G401 (cell line): ENCODE measurements around the gene SH3RF3. TPM values are rescaled to one million over a fixed set of nuclear protein-coding genes. Genes with fewer than 3 reads are reported as not detected.

Experiments
- DNase-seq: peaks from one replicate; pipeline ENCODE4 v3.0.0-alpha.2; 2015; ENCODE audit warnings: low spot score
- in situ Hi-C: cut with HindIII; loops from 2 replicates; pipeline ENCODE4 v1.10.0; 2016; ENCODE audit warnings: low sequenced_read_pairs, mixed read lengths
- total RNA-seq: library from RNA; depleted of rRNA; stranded (reverse); fragments of >200 nt; shearing (Covaris generic); gene quantifications from 2 replicates; pipeline ENCODE4 v1.2.3, GENCODE V29; 2014

SH3RF3 gene
- total RNA-seq, 1 experiment from 2014 or later: not detected

DNA sequence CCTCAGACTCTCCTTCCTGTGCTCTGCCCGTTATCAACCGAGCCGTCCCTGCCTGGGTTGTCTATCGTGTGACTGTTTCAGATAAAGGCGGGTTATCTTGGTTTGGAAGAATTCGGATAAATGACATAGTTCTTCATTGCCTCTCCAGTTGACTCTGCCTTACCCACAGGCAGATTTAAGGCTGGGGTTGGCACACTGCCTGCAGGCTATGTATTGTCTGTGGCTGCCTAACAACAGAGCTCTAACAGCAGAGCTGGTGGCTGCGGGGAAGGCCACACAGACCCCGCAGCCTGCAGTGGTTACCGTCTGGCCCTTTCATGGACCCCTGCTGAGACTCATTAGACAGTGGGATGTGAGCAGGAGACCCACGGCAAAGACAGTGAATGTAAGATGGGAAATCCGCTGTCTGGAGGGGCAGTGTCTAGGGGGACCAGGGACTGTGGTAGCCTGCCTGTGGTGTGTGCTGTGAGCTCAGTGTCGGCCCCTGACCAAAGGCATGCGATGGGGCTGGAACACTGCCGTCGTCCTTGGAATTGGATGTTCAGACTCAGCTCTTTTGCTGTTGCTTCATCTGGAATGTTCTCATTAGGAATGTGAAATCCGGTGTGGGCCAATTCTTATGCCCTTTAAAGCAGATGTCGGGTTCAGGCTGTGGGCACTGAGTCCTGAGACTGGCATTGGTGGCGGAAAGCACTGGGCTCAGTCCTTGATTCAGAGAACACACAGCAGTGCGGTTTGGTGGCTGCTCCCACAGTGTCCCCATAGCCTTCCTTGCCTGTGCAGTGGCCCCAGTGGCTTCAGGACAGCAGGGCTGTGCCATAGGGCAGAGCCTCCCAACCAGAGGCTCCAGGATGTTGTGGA, 44.5 kb downstream of the SH3RF3 start:
- no peak for DNase-seq
- in situ Hi-C loops: no loop called here

DNA sequence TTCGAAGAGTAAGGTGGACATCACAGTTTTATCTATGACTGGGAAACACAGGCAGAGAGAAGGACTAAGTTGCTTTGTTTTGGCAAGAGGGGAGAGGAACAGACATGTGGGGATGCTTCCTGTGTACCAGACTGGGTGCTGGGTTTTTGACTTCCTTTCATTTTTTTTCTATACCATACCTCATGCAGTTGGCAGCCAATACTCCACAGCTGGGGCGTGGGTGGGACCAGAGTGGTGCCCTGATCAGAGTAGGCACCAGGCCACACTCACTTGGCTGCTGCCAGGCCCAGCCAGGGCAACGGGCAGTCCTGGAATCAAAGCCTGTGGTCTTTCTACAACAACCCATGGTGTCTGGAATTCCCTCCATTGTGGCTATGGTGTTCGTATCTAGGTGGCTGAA, 45.2 kb downstream of the SH3RF3 start:
- in situ Hi-C loops: no loop called here
- DNase-seq: no peak

DNA sequence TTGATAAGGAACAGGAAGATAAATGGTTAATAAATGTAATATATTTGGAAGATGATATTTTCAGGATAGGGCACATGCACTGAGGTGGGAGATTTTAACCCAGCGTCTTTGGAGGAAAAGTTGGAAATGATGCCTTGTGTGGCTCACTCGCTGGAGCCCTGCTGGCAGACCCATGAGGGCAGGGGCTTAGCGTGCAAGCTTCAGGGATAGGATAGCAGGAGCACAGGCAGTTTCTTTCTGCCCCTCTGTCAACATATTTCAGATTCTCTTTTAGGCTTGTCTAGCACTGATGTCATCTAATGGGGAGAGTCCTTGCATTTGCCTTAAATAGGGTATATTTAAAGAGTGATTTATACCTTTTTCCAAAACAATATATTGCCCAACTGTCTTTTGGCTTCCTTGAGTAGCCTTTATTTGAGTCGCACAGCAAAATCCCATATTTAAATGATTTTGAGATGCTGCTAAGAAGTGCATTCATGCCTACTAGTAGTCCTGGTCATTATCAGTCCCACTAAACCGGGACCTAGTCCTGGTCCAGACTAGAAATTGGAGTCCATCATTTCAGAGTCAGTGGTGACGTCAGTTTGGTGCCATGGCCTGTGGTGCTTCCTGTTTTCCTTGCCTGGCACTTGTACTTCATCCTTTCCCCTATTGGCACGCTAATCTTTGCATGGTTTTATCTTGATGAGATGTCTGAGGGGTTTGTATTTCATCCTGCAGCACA, 45.8 kb downstream of the SH3RF3 start:
- in situ Hi-C loops: no loop called here
- DNase-seq: no peak

DNA sequence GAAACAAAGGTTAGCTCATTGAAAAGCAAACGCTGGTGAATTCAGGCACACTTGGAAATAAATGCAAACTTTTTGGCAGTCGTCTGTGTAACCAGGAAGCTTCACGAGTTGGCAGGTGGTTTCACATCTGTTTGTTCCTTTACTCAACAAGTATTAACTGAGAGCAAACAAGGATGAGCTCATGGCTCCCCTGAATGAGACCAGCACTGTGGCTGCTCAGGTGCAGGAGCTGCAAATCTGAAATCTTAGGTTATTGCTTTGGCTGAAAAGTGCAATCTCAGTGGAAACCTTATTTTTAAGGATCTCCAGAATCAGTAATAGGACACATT, 46.3 kb downstream of the SH3RF3 start:
- in situ Hi-C loops: no loop called here
- no peak for DNase-seq

DNA sequence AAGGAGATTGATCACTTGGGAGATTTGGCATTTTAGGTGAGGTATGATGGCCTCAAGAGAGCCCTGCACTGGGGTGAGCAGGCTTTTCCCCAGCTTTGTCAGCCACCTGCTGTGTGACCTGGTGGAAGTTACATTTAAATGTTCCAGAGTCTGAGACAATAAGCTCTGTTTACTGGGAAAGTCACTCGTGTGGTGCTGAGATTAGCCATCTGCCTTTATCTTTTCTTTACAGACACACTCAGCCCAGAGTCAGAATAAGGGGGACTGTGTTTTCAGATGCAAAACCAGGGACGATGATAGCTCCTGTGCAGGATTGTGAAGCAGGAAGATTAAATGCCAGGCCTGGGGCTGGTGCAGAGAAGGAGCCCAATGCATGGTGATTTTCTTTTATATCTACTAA, 47.9 kb downstream of the SH3RF3 start:
- DNase-seq: no peak
- in situ Hi-C loops: no loop called here

DNA sequence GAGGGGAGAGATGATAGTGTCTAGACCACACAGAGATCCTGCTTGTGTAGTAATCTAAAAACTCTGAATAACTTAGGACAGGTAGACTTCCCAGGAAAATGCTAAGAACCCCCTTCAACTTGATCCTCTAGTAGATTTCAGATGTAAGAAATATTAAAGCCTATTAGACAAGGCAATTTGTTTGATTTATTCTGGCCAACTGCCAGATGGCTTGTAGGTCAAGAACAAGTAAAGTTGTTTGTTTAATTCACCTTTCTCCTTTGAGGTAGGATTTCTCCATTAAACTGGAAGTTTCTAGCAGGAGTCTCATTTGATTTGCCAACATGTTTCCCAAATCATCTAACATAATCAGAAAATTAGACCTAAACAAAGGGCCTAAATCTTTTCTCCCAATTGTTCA, 48.6 kb downstream of the SH3RF3 start:
- no peak for DNase-seq
- in situ Hi-C loops: no loop called here

DNA sequence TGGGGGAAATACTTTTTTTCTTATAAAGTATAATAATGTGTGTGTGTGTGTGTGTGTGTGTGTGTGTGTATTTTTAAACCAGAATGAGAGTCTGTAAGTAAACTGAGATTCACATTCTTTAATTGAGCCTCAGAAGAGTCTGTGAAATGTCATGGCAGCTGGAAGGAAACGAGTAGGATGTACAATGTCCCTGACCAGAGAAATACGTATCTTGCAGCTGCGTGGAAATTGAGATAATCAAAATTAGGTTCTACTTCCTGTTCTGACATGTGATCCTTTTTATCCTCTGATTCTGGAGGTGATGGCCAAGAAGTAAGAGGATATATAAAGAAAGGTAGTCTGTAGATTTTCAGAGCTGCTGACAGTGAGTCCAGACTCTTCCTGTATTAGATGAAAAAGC, 50.0 kb downstream of the SH3RF3 start:
- DNase-seq: no peak
- in situ Hi-C loops: no loop called here

DNA sequence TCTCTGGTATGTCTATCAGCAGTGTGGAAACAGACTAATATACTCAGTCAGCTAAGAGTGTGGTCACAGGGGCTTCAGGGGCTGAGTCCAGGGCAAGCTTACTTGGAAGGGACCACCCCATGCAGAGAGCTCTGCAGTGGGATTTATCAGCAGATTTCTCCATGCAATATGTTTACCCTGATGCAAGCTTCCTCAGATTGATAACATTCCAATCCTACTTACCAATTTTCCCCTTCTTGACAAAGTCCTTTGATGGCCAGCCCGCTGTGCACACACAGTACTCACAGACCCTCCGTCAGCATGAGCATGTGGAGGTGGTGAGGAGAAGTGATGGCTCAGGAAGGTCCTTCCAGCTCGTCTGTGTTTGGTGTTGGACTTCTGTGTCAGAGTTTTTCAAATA, 51.8 kb downstream of the SH3RF3 start:
- DNase-seq: no peak
- in situ Hi-C loops: no loop called here

DNA sequence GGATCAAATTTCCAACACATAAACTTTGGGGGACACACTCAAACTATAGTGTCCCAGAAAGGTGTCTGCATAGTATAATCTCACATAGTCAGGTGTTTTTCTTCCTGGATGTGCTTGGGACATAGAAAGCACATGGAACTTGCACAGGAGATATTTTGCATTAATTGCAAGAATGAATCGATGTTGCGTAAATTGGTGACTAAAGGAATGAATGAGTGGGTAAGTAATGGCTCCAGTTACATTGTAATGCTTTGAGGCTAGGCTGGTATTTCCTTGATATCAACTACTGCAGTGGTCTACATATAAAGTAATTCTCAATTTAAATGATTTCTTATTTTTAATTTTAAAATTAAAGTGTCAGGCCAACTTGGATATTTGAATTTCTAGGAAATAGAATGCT, 53.4 kb downstream of the SH3RF3 start:
- in situ Hi-C loops: no loop called here

DNA sequence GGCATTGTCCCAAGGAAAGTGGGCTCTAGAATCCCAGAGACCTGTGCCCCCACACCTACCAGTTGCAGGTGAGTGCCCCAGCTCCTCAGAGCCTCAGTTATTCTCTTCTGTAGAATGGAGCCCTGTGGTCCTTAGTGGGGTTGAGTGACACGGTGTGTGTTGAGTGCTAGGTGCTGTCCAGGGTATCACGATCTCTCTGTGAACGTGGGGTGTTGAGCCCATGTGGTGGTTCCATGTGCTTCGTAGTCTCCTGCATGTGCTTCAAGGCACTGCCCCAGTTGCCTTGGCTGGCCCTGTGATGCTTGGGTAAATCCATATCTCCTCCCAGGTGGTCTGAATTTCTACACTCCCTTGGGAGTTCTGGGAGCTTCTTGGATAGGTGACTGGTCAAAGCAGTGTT, 54.9 kb downstream of the SH3RF3 start:
- in situ Hi-C loops: no loop called here
- DNase-seq: no peak

More for the DNA sequence above, 53.4 kb downstream of the SH3RF3 start:
- no peak for DNase-seq

DNA sequence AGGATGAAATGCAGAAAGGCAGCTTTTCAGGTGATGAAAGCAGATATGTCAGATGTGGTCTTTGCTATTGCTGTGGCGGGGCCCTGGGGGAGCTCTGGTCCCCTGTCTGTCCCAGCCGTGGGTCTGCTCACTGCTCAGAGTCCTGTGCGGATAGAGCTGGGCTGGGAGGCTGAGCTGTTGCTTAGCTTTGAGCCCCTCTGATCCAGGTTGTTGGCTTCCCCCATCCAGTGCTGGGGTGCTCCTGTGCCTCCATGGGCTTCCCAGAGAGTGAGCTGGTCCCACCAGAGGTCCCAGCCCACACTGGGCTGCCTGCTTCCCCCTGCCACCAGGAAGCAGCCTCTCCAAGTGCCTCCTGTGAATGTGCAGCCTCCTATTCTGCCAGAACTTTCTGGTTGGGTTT, 55.4 kb downstream of the SH3RF3 start:
- in situ Hi-C loops: no loop called here
- no peak for DNase-seq

DNA sequence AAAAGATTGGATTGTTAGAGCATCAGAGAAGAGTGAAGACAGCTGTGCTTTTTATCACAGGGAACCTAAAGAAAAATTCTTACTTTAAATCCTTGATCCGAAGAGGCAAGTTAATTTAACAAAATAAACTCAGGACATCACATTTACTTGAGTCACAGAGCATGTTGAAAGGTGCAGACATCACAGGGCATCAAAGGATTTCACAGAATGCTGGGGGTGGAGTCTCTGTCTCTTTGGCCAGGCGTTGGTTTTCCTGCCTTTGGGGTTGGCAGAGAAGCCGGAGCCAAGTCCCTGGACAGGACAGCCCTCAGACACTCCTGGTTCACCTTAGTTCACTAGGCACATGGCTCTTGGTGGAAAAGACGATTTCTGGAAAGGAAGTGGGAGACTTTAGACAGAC, 56.3 kb downstream of the SH3RF3 start:
- in situ Hi-C loops: no loop called here
- DNase-seq: no peak

DNA sequence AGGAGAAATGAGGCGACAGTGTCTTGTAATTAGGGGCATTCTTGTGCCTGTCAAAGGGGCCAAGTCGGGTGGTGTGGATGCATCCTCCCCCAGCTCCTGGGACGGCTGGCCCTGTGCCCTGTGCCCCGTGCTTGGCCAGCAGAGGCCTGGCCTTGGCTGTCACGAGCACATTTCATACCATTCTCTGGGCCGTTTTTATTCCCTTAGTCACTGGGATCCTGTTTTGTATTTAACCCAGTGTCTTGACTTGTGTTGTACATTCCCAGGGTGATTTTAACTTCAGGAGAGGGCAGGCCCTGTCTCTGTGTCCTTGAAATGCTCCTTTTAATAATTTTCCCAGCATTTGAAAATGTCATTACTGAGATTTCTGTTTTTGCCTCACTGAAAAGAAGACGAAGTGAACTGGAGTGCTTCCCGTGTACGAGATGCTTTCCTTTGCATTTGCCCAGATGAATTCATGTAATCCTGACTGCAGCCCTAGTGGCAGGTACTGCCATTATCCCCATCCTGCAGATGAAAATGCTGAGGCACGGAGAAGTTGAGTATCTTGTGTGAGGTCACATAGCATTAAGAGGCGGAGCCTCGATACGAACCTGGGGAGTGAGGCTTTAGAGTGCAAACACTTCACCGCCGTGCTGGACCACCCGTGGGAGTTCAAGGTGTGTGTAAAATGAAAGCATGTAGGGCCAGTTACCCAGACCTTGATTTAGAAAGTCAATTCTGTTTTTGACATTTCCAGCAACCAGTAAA, 57.0 kb downstream of the SH3RF3 start:
- DNase-seq: no peak
- in situ Hi-C loops: no loop called here

DNA sequence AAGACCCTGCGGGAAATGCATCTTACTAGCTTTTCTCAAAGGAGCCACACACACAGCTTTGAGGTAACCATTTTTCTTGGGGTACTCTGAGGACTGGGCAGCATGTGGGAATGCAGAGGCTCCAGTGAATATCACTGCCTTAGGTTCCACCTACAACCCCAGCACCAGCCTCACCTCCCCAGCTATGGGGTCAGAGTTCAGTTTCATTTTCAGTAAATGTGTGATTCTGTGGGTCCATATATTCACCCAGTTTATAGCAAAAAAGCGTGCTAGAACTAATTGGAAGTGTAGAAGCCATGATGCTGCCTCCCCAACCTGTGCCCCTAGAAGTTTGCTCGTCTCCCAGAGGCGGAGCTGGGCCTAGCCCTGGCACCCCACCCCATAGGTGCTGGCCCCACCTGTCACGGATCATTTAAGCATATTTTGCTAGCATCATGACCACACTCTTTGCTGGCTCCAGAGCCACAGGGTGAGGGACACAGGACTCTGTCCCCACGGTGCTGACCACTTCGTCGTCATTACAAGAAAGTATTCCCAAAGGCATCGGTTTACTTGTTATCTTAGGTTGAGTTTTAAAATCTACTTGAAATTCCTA, 57.7 kb downstream of the SH3RF3 start:
- in situ Hi-C loops: no loop called here
- no peak for DNase-seq

DNA sequence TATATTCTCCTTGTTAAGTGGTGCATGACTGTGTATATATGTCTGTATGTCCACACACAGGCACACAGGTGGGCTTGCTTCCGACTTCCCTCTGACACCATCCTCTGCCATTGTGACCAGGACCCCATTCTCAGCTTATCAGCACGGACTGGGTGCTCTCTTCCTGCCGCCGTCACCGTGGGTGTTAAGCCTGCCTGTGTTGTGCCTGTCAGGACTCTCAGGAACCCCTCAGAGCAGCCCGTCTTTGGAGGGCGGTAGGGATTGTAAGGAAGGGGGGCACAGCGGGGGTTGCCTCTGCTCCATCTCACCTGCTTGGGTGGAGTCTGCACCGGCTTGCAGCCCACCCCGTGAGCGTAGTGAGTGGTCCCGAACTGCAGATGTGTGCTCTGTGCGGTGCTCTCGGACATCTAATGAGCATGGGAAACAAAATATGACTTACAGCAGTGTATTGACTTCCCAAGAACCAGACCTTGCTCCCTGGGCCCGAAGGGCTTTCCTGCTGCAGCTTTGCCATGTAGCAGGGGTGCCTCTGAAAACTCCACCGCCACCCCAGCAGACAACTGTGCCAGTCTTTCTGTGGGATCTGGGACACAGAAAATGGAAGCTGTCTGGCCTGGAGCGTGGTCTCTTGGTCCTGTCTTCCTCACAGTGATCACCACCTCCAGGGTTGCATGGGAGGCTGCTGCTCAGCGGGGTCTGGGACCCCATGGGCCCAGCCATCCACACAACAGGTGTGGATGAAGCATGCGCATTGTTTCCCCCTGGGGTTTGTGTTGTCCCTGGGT, 58.9 kb downstream of the SH3RF3 start:
- in situ Hi-C loops: no loop called here
- DNase-seq: no peak

DNA sequence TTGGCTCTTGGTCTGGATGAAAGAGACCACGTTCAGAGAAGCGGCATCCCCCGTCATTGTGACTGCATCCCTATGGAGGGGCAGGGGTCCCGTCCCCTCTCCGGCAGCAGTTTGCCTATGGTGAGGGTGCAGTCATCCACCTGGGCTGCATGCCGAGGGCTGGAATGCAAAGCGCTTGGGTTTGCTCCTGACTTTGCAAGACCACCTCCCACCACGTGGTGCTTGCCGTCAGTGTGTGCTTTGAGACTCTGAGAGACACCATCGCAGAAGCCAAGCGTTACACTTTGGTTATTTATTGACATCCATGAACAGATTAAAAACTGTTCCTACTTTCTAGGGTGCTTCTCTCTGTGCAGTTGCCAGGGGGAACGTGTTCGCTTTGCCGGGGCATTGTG, 59.5 kb downstream of the SH3RF3 start:
- in situ Hi-C loops: no loop called here
- DNase-seq: no peak

DNA sequence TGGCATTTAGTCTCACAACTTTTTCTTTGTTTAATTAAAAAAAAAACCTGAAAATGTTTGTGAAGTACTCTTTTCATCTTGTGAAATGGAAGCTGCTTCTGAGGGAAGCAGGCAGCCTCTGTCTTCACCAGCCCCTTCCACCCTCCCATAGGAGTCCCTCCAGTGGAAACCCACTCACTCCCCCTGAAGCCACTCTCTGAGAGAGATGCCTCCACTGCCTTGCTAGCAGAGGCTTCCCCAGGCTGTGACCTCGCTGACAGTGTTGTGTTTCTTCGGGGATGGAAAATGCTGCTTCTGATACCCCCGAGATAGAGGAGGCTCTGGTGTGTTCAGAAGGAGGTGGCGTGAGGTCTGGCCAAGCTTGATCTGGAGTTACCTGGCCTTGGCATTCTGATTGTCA, 59.9 kb downstream of the SH3RF3 start:
- in situ Hi-C loops: no loop called here
- no peak for DNase-seq

DNA sequence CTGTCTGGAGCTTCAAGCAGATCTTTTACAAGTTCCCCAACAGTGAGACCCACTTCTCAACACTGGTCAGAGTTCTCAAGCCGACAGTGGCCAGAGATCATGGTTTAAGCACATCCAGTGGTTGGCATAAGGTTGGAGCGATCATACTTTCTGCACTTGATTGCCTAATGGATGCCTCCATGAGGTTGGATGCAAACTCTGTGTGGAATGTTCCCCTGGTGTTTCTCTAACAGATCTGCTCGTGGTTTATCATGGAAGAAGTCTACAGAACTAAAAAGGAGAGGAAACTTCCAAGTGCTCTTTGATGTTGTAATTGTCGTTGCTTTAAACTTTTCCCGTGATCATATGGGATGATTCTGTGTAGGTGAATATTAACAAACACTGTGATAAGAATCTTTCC, 60.7 kb downstream of the SH3RF3 start:
- in situ Hi-C loops: no loop called here
- no peak for DNase-seq
